GM23338 (cell line): Measurements from ENCODE around the gene OR11H7. TPM values are rescaled to one million over a fixed set of nuclear protein-coding genes. Genes with fewer than 3 reads are reported as not detected.
"Not testable (repeated sequence)": the region's sequence is repeated elsewhere in the genome, so short reads cannot be mapped to it uniquely, and the experiment has no call there.

Experiments used
- ATAC-seq: fragments of 200-7000 bp; cut with Tn5 transposase; 3 replicates; pipeline ENCODE4 v1.9.1; 2020
- DNase-seq: peaks from one replicate; pipeline ENCODE4 v3.0.0-alpha.2; 2015; ENCODE audit warnings: low spot score
- H2AFZ ChIP-seq: fragments of 200-600 bp; sonication (generic); 2 replicates; pipeline ENCODE4 v1.8.0; 2016; ENCODE audit warnings: antibody characterized with exemption, mild to moderate bottlenecking, moderate library complexity
- H3F3A ChIP-seq: fragments of 200-600 bp; sonication (generic); replicated peaks from 2 replicates; pipeline ENCODE4 v1.8.0; 2017; ENCODE audit warnings: antibody characterized with exemption, mixed run types, low read depth
- H3K27ac ChIP-seq: fragments of 200-600 bp; sonication (generic); 2 replicates; pipeline ENCODE4 v1.6.1; 2016; ENCODE audit warnings: low read depth
- H3K27me3 ChIP-seq: fragments of 200-600 bp; sonication (generic); 2 replicates; pipeline ENCODE4 v1.8.0; 2016; ENCODE audit warnings: mild to moderate bottlenecking, mixed run types, moderate library complexity; ENCODE audit not compliant: insufficient read depth
- H3K36me3 ChIP-seq: fragments of 200-600 bp; sonication (generic); 2 replicates; pipeline ENCODE4 v1.8.0; 2016; ENCODE audit warnings: mild to moderate bottlenecking; ENCODE audit not compliant: insufficient read depth
- H3K4me1 ChIP-seq: fragments of 200-600 bp; sonication (generic); 2 replicates; pipeline ENCODE4 v1.8.0; 2016; ENCODE audit warnings: mild to moderate bottlenecking, moderate library complexity; ENCODE audit not compliant: insufficient read depth
- H3K4me2 ChIP-seq: fragments of 200-600 bp; sonication (generic); 2 replicates; pipeline ENCODE4 v1.7.1; 2017; ENCODE audit warnings: mixed run types
- H3K4me3 ChIP-seq: fragments of 200-600 bp; sonication (generic); 2 replicates; pipeline ENCODE4 v1.6.1; 2016; ENCODE audit warnings: mixed run types
- H3K79me2 ChIP-seq: fragments of 200-600 bp; sonication (generic); replicated peaks from 2 replicates; pipeline ENCODE4 v1.8.0; 2017; ENCODE audit warnings: mild to moderate bottlenecking; ENCODE audit not compliant: insufficient read depth
- H3K9me2 ChIP-seq: fragments of 200-600 bp; sonication (generic); 2 replicates; pipeline ENCODE4 v1.8.0; 2017; ENCODE audit not compliant: insufficient read depth
- H4K20me1 ChIP-seq: fragments of 200-600 bp; sonication (generic); replicated peaks from 2 replicates; pipeline ENCODE4 v1.8.0; 2017; ENCODE audit warnings: mild to moderate bottlenecking; ENCODE audit not compliant: insufficient read depth
- H3K27ac Mint-ChIP-seq: 2 replicates; pipeline ENCODE4 v1.8.0; 2020; ENCODE audit warnings: inconsistent platforms, mild to moderate bottlenecking, moderate library complexity, mixed read lengths
- H3K27me3 Mint-ChIP-seq: 3 replicates; pipeline ENCODE4 v1.8.0; 2022; ENCODE audit warnings: low read depth, mild to moderate bottlenecking, moderate library complexity, mixed read lengths, inconsistent platforms; ENCODE audit not compliant: insufficient read depth, poor library complexity
- H3K36me3 Mint-ChIP-seq: 3 replicates; pipeline ENCODE4 v1.8.0; 2021; ENCODE audit warnings: low read depth, mild to moderate bottlenecking, inconsistent platforms, moderate library complexity, mixed read lengths
- H3K4me1 Mint-ChIP-seq: 3 replicates; pipeline ENCODE4 v1.8.0; 2020; ENCODE audit warnings: mild to moderate bottlenecking, inconsistent platforms, mixed read lengths
- H3K4me3 Mint-ChIP-seq: 3 replicates; pipeline ENCODE4 v1.8.0; 2021; ENCODE audit warnings: moderate library complexity, mild to moderate bottlenecking, inconsistent platforms, mixed read lengths
- H3K9me3 Mint-ChIP-seq: 3 replicates; pipeline ENCODE4 v1.8.0; 2020; ENCODE audit warnings: moderate library complexity, mild to moderate bottlenecking, inconsistent platforms, mixed read lengths
- CTCF ChIP-seq, 2 experiments: fragments of 200-600 bp in 1 of 2; sonication (generic) in 1 of 2; conservative IDR thresholded peaks; 2 replicates each; pipeline versions ENCODE4 v1.5.1 to v1.6.1; 2016 to 2017; ENCODE audit warnings: antibody characterized with exemption in 2 of 2, low read depth in 2 of 2, mild to moderate bottlenecking in 2 of 2, moderate library complexity in 1 of 2
- NANOG ChIP-seq: IDR thresholded peaks from 2 replicates; pipeline ENCODE4 v1.6.1; 2016; ENCODE audit warnings: antibody characterized with exemption, borderline replicate concordance
- ZNF462 ChIP-seq: fragments of 250-450 bp; sonication (Bioruptor Pico); IDR thresholded peaks from 2 replicates; pipeline ENCODE4 v1.5.0; 2020; ENCODE audit warnings: mild to moderate bottlenecking, moderate library complexity
- polyA plus RNA-seq: library from polyadenylated mRNA; unstranded; fragments of >200 nt; fragmentation: Nextera tagmentation; extraction: Ambion mirVana; gene quantifications from 2 replicates; pipeline ENCODE4 v1.2.1, GENCODE V29; 2016
- total RNA-seq: library from RNA; depleted of rRNA; stranded (reverse); fragments of >200 nt; shearing (Covaris generic); gene quantifications from 2 replicates; pipeline ENCODE4 v1.2.3, GENCODE V29; 2014

The OR11H7 gene
- total and polyA plus RNA-seq, 2 experiments from 2014 or later, result not detected

- Histone ChIP-seq H3K27ac (no peak within 1 kb of the TSS), H3K79me2 (no peaks in the 10 kb centered on the region), H3K4me2 (no peak within 1 kb of the TSS), H3K27me3 (0 out of 2 replicates have a peak, but pooled peaks cover 3% of the 10 kb centered on the region), H3K36me3 (0 out of 2 replicates have a peak, but pooled peaks cover 10% of the 10 kb centered on the region), H3K9me2 (no peaks in the 10 kb centered on the region), H3K4me1 (no peaks in the 10 kb centered on the region), H3K4me3 (no peak within 1 kb of the TSS), H3F3A (no peaks in the 10 kb centered on the region), H2AFZ (no peak within 1 kb of the TSS), H4K20me1 (no peaks in the 10 kb centered on the region)
- Mint-ChIP-seq H3K36me3 (peaks cover 14% of the 10 kb centered on the region), H3K27ac (no peak within 1 kb of the TSS), H3K4me1 (no peaks in the 10 kb centered on the region), H3K27me3 (no peaks in the 10 kb centered on the region), H3K4me3 (no peak within 1 kb of the TSS), H3K9me3 (peaks cover 94% of the 10 kb centered on the region)
- no peak for DNase-seq
- no peak for ATAC-seq
- TF ChIP-seq NANOG, result no peak
Observed at GRCh38 chr14:20223410-20223809, 5.4 kb upstream of the OR11H7 start, which contains the start of gene OR11H6. Gene OR11H6, plus strand, starts transcription at chr14:20223710. Its CDS starts 0 bp downstream, at chr14:20223710.

- H2AFZ ChIP-seq, H3F3A ChIP-seq, H3K4me2 ChIP-seq, H3K27me3 Mint-ChIP-seq, H3K4me1 Mint-ChIP-seq, ATAC-seq, H3K4me1 ChIP-seq, DNase-seq, H4K20me1 ChIP-seq, H3K9me2 ChIP-seq, H3K4me3 Mint-ChIP-seq, H3K27me3 ChIP-seq, H3K27ac Mint-ChIP-seq, H3K4me3 ChIP-seq, H3K36me3 ChIP-seq, H3K27ac ChIP-seq, H3K79me2 ChIP-seq: not testable (repeated sequence)
- Mint-ChIP-seq H3K36me3 (peaks cover 13% of the 10 kb centered on the region; the same call in 1 of the 3 replicates), H3K9me3 (peaks cover 41% of the 10 kb centered on the region)
Observed at GRCh38 chr14:20235415-20235814, 6.6 kb downstream of the OR11H7 start.

- DNase-seq (peak; percentile 66), ATAC-seq (no peak)
- TF ChIP-seq ZNF462, result no peak
- peak; percentile 36 to 69 for TF ChIP-seq CTCF (conservative IDR thresholded peaks at IDR 0.05; ENCODE audit: low read depth in 2 of 2)
- H3K4me2 ChIP-seq, result no peak overlapping the region
- H3K27me3 ChIP-seq, result no peaks in the 10 kb centered on the region
- no peak overlapping the region for H3K4me3 Mint-ChIP-seq
- no peaks in the 10 kb centered on the region for H3K4me1 Mint-ChIP-seq
- no peak overlapping the region for H3K27ac Mint-ChIP-seq
- no peaks in the 10 kb centered on the region for H3F3A ChIP-seq
- H3K9me2 ChIP-seq, result no peaks in the 10 kb centered on the region
- peaks cover 71% of the 10 kb centered on the region for H3K9me3 Mint-ChIP-seq
- H3K4me1 ChIP-seq, result no peaks in the 10 kb centered on the region
- H3K36me3 Mint-ChIP-seq, result peaks cover 11% of the 10 kb centered on the region; the same call in 2 of the 3 replicates
- H4K20me1 ChIP-seq, result no peaks in the 10 kb centered on the region
- H3K27ac ChIP-seq, result no peak overlapping the region
- H3K27me3 Mint-ChIP-seq, result no peaks in the 10 kb centered on the region
- H3K79me2 ChIP-seq, result no peaks in the 10 kb centered on the region
- peaks cover 4% of the 10 kb centered on the region; the same call in 1 of the 2 replicates for H3K36me3 ChIP-seq
- H3K4me3 ChIP-seq, result no peak overlapping the region
- H2AFZ ChIP-seq, result no peak overlapping the region
Observed at GRCh38 chr14:20247646-20248246, 19.0 kb downstream of the OR11H7 start.
